K562 (cell line): Measurements from ENCODE around the gene ELF2. TPM values are rescaled to one million over a fixed set of nuclear protein-coding genes. Genes with fewer than 3 reads are reported as not detected.

ENCODE experiments used
- BCOR ChIP-seq: fragments of 450-650 bp; IDR thresholded peaks from 2 replicates; pipeline ENCODE4 v1.6.1; 2016
- CBX2 ChIP-seq: fragments of 200-600 bp; sonication (generic); IDR thresholded peaks from one replicate; pipeline ENCODE4 v1.6.1; 2012; ENCODE audit warnings: mild to moderate bottlenecking, low read length, inconsistent platforms; ENCODE audit not compliant: insufficient read depth, poor library complexity, severe bottlenecking
- CBX3 ChIP-seq, 2 experiments: IDR thresholded peaks; 1 replicate in 1 of 2; 2 replicates in 1 of 2; pipeline ENCODE4 v1.6.1; 2012; ENCODE audit warnings: inconsistent platforms in 2 of 2, low read length in 2 of 2, borderline replicate concordance in 1 of 2, control low read depth in 1 of 2
- FOXM1 ChIP-seq, 2 experiments: fragments of 450-650 bp in 1 of 2; sonication (generic) in 1 of 2; formaldehyde crosslinking in 1 of 2; IDR thresholded peaks; 2 replicates each; pipeline versions ENCODE4 v1.6.1 to v1.9.0; 2017 to 2022; ENCODE audit warnings: low read depth in 2 of 2, mild to moderate bottlenecking in 2 of 2, missing genetic modification reagents in 1 of 2, moderate library complexity in 1 of 2
- FOXO4 ChIP-seq: fragments of 450-650 bp; formaldehyde crosslinking; IDR thresholded peaks from 2 replicates; pipeline ENCODE4 v1.4.0; 2020; ENCODE audit warnings: mild to moderate bottlenecking, moderate library complexity
- JUND ChIP-seq, 2 experiments: IDR thresholded peaks; 2 replicates in 1 of 2; 3 replicates in 1 of 2; pipeline ENCODE4 v1.6.1; 2011; ENCODE audit warnings: borderline replicate concordance in 2 of 2, low read depth in 2 of 2, low read length in 2 of 2, improper control_type of control experiment in 1 of 2, missing biosample characterization in 1 of 2, missing genetic modification characterization in 1 of 2, missing genetic modification reagents in 1 of 2
- MEF2D ChIP-seq: conservative IDR thresholded peaks from 2 replicates; pipeline ENCODE4 v1.6.1; 2016; ENCODE audit warnings: low read depth, missing genetic modification characterization, missing compliant biosample characterization
- MYNN ChIP-seq, 2 experiments: sonication (generic); formaldehyde crosslinking in 1 of 2; IDR thresholded peaks; 2 replicates each; pipeline versions ENCODE4 v1.5.0 to v1.6.1; 2016 to 2020; ENCODE audit warnings: antibody characterized with exemption in 1 of 2, missing genetic modification reagents in 1 of 2
- PKNOX1 ChIP-seq: fragments of 450-650 bp; IDR thresholded peaks from 2 replicates; pipeline ENCODE4 v1.6.1; 2016
- SIX5 ChIP-seq, 2 experiments: IDR thresholded peaks; 2 replicates each; pipeline ENCODE4 v1.6.1; 2011; ENCODE audit warnings: low read length in 2 of 2, borderline replicate concordance in 1 of 2, low read depth in 1 of 2, mild to moderate bottlenecking in 1 of 2, moderate library complexity in 1 of 2; ENCODE audit not compliant: insufficient read depth in 1 of 2
- SRSF3 ChIP-seq: fragments of 200-400 bp; formaldehyde crosslinking; IDR thresholded peaks from 2 replicates; pipeline ENCODE4 v1.6.1; 2016; ENCODE audit warnings: mild to moderate bottlenecking, low read length, moderate library complexity; ENCODE audit not compliant: insufficient read depth
- ZC3H8 ChIP-seq: fragments of 450-650 bp; IDR thresholded peaks from 2 replicates; pipeline ENCODE4 v1.6.1; 2017
- ZEB2 ChIP-seq: fragments of 450-650 bp; IDR thresholded peaks from 2 replicates; pipeline ENCODE4 v1.6.1; 2016
- ZFP1 ChIP-seq: fragments of 450-650 bp; formaldehyde crosslinking; IDR thresholded peaks from 2 replicates; pipeline ENCODE4 v1.4.0; 2020; ENCODE audit warnings: mild to moderate bottlenecking, mixed read lengths
- ZNF318 ChIP-seq, 2 experiments: fragments of 450-650 bp; IDR thresholded peaks; 2 replicates each; pipeline ENCODE4 v1.6.1; 2016; ENCODE audit warnings: mild to moderate bottlenecking in 2 of 2, borderline replicate concordance in 1 of 2, low read depth in 1 of 2, moderate library complexity in 1 of 2
- polyA plus RNA-seq, 8 experiments: library from polyadenylated mRNA; depleted of rRNA in 4 of 8; stranded (reverse) in 5 of 8; unstranded in 3 of 8; fragments of >200 nt; fragmentation: Nextera tagmentation in 2 of 8; fragmentation: Illumina TruSeq in 1 of 8; extraction: Ambion mirVana in 2 of 8; extraction: Trizol in 1 of 8; gene quantifications; 2 replicates each; pipeline versions ENCODE4 v1.2.1 to v1.2.3, GENCODE V29; 2011 to 2014; ENCODE audit warnings: inconsistent platforms in 1 of 8, missing spikeins in 1 of 8
- total RNA-seq, 7 experiments: library from RNA; depleted of rRNA in 6 of 7; stranded (reverse); fragments of >200 nt in 6 of 7; fragmentation: Illumina TruSeq in 2 of 7; extraction: Trizol in 2 of 7; gene quantifications; 2 replicates each; pipeline versions ENCODE4 v1.2.1 to v1.2.3, GENCODE V29; 2011 to 2021; ENCODE audit warnings: low replicate concordance in 1 of 7

ELF2 gene
- total and polyA plus RNA-seq, 9 of the 15 experiments (the other 6 are each of a cell fraction or from before 2014, with no cell fraction given): 9.4 to 58.7 (median 41.6) TPM

- peak; percentile 80 for TF ChIP-seq JUND (IDR thresholded peaks at IDR 0.05; ENCODE audit: borderline replicate concordance, low read depth, low read length)
- TF ChIP-seq JUND (tag; IDR thresholded peaks at IDR 0.05; ENCODE audit: borderline replicate concordance, low read depth, low read length): peak; percentile 57; the same call in 2 of the 3 replicates
- no peak for TF ChIP-seq SRSF3
- TF ChIP-seq ZNF318 (IDR thresholded peaks at IDR 0.05; ENCODE audit: borderline replicate concordance in 1 of 2, low read depth in 1 of 2): peak in 1 of 2 experiments; percentile 29; a peak in 1 of 4 replicates
- no peak for TF ChIP-seq MYNN (IDR thresholded peaks at IDR 0.05)
- TF ChIP-seq MYNN (CRISPR knock-in tag; IDR thresholded peaks at IDR 0.05): no peak
- TF ChIP-seq CBX3 (IDR thresholded peaks at IDR 0.05; ENCODE audit: borderline replicate concordance in 1 of 2, low read length in 2 of 2): no peak
- TF ChIP-seq MEF2D: no peak
- no peak for TF ChIP-seq ZFP1 (CRISPR knock-in tag)
- TF ChIP-seq FOXO4 (CRISPR knock-in tag): no peak
- TF ChIP-seq PKNOX1: peak; percentile 83
- TF ChIP-seq ZC3H8: no peak
- no peak for TF ChIP-seq CBX2
- peak; percentile 77 for TF ChIP-seq ZEB2
- TF ChIP-seq SIX5 (IDR thresholded peaks at IDR 0.05; ENCODE audit: borderline replicate concordance in 1 of 2, insufficient read depth in 1 of 2, low read depth in 1 of 2, low read length in 2 of 2): no peak
- no peak for TF ChIP-seq FOXM1 (IDR thresholded peaks at IDR 0.05; ENCODE audit: low read depth)
- TF ChIP-seq FOXM1 (CRISPR knock-in tag; IDR thresholded peaks at IDR 0.05; ENCODE audit: low read depth): no peak
- TF ChIP-seq BCOR: no peak
Measured at GRCh38 chr4:139171876-139172691, 4.9 kb downstream of the ELF2 start (continued).
